ENCODE data around the gene C12orf75.

C12orf75 gene

DNA sequence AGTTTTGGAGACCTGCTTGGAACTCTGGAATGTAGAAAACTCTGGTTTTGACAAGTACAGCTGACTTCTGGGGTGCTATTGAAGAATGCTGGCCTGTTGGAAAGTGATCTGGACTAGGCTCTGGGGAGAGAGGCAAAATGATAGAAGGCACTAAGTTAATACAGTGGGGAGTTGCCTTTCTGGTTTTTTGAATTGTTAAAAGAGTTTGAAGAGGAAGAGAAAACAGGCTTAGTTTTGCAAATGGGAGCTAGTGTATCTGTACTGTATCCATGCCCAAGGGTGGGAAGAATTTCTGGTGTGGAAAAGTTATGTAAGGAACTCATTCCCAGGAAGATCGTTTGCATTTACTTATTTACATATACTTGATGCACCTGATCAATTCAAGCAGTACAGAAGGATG is 43.8 kb downstream of the C12orf75 start:
- TF ChIP-seq, protein P1, sequence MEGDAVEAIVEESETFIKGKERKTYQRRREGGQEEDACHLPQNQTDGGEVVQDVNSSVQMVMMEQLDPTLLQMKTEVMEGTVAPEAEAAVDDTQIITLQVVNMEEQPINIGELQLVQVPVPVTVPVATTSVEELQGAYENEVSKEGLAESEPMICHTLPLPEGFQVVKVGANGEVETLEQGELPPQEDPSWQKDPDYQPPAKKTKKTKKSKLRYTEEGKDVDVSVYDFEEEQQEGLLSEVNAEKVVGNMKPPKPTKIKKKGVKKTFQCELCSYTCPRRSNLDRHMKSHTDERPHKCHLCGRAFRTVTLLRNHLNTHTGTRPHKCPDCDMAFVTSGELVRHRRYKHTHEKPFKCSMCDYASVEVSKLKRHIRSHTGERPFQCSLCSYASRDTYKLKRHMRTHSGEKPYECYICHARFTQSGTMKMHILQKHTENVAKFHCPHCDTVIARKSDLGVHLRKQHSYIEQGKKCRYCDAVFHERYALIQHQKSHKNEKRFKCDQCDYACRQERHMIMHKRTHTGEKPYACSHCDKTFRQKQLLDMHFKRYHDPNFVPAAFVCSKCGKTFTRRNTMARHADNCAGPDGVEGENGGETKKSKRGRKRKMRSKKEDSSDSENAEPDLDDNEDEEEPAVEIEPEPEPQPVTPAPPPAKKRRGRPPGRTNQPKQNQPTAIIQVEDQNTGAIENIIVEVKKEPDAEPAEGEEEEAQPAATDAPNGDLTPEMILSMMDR (IDR thresholded peaks at IDR 0.05; ENCODE audit: insufficient read depth, low read depth, low read length, missing control alignments), result no peak
- DNase-seq (ENCODE audit: low read depth), result no peak
- no peak overlapping the region for H3K4me3 ChIP-seq (ENCODE audit: low read depth, low read length)

- DNase-seq (ENCODE audit: low read depth), result no peak
- TF ChIP-seq, protein P1 (IDR thresholded peaks at IDR 0.05; ENCODE audit: insufficient read depth, low read depth, low read length, missing control alignments), result no peak
- H3K4me3 ChIP-seq (ENCODE audit: low read depth, low read length), result no peak overlapping the region
Observed at GRCh38 chr12:105377077-105377476, 46.6 kb downstream of the C12orf75 start.

DNA sequence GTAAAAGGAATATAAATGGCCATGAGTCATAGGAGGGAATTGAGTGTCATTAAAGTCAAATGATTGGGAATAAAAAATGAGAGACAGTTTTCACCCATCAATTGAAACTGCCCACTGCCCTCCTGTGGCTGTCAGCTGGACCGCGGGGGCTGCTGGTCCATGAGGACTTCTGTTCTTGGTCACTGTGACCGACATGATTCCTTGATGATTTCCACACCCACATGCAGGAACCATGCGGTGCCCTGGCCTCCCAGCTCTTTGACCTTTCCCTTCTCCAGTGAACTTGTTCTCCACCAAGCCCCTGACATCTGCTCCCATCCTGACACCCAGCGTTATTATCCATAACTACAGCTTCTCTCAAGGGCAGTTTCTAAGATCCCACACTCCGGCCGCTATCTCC is 48.4 kb downstream of the C12orf75 start:
- no peak overlapping the region for H3K4me3 ChIP-seq (ENCODE audit: low read depth, low read length)
- no peak for DNase-seq (ENCODE audit: low read depth)
- TF ChIP-seq, protein P1 (IDR thresholded peaks at IDR 0.05; ENCODE audit: insufficient read depth, low read depth, low read length, missing control alignments), result no peak

DNA sequence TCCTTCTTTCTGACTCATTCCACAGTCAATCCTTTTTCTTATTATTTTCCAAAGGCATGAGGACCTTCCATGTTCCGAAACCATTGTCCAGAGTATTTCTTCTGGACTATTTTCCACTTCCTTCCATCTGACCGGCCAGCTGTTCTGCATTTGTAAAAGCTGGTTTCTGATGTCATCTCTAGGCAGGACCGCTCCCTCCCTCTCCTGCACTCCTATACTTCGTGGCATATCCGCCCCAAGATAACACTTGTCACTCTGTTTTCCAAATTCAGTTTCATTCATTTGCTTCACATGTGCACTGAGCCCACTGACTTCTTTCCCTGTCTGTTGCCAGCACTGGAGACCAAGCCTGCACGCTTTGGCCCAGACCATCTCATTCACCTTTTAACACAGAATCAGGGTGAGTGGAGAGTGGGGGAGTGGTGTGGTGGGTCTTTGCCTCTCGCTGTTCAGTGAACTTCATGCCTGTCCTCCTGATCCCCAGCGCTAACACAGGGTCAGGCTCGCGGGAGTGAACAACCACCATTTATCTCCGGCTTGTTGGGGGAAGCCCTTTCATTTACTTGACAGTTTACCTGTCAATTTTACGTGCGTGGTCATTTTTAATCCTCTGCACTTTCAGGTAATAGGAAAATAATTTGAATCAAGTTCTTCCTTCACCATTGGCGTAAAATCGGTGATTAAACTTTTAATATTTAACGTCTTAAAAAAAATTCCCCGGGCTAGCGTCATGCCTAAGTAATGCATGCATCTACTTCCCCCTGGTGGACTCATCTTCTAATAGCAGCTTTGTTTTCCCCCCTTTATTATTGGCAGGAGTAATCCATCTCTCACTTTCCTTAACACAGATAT is 52.5 kb downstream of the C12orf75 start:
- H3K4me3 ChIP-seq (ENCODE audit: low read depth, low read length), result no peak overlapping the region
- peak; percentile 66 for DNase-seq (ENCODE audit: low read depth)
- TF ChIP-seq, protein P1 (IDR thresholded peaks at IDR 0.05; ENCODE audit: insufficient read depth, low read depth, low read length, missing control alignments), result peak; percentile 69

- H3K4me3 ChIP-seq (ENCODE audit: low read depth, low read length), result no peak overlapping the region
- TF ChIP-seq, protein P1 (IDR thresholded peaks at IDR 0.05; ENCODE audit: insufficient read depth, low read depth, low read length, missing control alignments), result no peak
- no peak for DNase-seq (ENCODE audit: low read depth)
Observed at GRCh38 chr12:105384220-105384619, 53.7 kb downstream of the C12orf75 start.

DNA sequence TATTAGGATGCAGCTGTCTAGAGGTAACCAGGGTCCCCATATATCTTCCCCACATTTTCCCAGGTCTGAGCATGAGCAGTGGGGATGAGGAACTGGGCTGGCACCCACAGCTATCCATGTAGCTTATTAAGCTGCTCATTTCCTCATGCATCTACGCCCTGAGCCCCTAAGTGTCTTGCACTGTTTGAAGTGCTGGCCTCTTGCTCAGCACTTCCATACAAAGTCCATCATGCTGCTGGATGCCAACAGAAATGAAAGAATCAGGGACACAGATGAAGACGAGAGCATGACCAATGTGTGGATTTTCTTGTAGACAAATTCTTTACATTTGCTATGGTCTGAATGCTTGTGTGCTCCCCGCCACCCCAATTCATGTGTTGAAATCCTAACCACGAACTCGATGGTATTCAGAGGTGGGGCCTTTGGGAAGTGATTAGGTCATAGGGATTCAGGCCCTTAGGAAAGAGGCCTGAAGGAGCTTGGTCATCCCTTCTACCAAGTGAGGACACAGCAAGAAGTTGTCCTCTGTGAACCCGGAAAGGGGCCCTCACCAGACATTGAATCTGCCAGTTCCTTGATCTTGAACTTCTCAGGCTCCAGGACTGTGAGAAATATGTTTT is 54.5 kb downstream of the C12orf75 start:
- DNase-seq (ENCODE audit: low read depth), result no peak
- no peak overlapping the region for H3K4me3 ChIP-seq (ENCODE audit: low read depth, low read length)
- TF ChIP-seq, protein P1 (IDR thresholded peaks at IDR 0.05; ENCODE audit: insufficient read depth, low read depth, low read length, missing control alignments), result no peak
